Measurements from ENCODE around the gene TEF.

Gene TEF

DNA sequence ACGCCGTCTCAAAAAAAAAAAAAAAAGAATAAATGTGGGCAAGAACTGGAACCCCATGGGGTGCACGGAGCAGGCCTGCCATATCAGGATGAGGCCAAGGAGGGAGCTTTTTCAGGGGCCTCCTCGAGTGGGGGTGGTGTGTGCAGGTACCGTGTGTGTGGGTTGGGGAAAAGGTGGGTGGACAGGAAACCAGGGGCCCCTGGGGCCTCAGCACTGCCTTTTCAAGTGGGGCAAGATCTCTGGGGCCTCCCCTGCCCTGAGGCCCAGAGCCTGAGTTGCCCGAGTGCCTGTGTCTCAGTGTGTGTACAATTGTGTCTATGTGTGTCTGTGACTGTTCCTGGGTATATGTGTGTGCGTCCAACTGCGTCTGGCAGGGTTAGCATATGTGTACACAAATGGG, 23.8 kb downstream of the TEF start:
- Histone ChIP-seq H3K4me3 (ENCODE audit: low read length) (no peak overlapping the region), H3K36me3 (ENCODE audit: insufficient read depth, low read length) (no peaks in the 10 kb centered on the region), H3K9me3 (ENCODE audit: insufficient read depth, low read depth, low read length) (no peaks in the 10 kb centered on the region), H3K27me3 (ENCODE audit: insufficient read depth, low read length) (no peaks in the 10 kb centered on the region), H3K9ac (ENCODE audit: low read depth, low read length) (no peak overlapping the region), H3K27ac (ENCODE audit: low read depth, low read length) (no peak overlapping the region), H3K4me1 (ENCODE audit: insufficient read depth, low read length) (no peaks in the 10 kb centered on the region)
- 94% methylated on average over 8 of the region's 8 CpGs for WGBS

DNA sequence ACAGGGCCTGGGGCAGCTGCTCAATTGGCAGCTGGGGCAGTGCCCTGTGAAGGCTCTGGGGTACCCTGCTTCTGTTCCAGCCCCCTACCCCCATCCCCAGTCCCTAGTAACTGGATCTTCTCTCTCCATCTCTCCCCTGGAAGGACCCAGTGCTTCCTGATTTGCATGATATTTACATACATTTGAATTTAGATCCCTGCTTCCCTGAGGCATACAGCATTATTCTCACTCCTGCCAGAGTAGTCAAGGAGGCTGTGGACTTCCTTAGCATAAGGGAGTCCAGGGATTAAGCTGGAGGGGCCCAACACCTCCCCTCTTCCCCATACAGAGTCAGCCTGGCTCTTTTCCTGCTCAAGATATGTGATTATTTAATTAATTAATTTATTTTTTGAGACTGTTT, 24.7 kb downstream of the TEF start:
- H3K9ac ChIP-seq (ENCODE audit: low read depth, low read length), result no peak overlapping the region
- no peak overlapping the region for H3K4me3 ChIP-seq (ENCODE audit: low read length)
- H3K27me3 ChIP-seq (ENCODE audit: insufficient read depth, low read length), result no peaks in the 10 kb centered on the region
- H3K36me3 ChIP-seq (ENCODE audit: insufficient read depth, low read length), result no peaks in the 10 kb centered on the region
- peaks cover 5% of the 10 kb centered on the region; the same call in 1 of the 2 replicates for H3K4me1 ChIP-seq (ENCODE audit: insufficient read depth, low read length)
- H3K9me3 ChIP-seq (ENCODE audit: insufficient read depth, low read depth, low read length), result no peaks in the 10 kb centered on the region
- no peak overlapping the region for H3K27ac ChIP-seq (ENCODE audit: low read depth, low read length)

GRCh38 chr22:41407433-41407832, 25.7 kb downstream of the TEF start:
- 92% methylated on average over 3 of the region's 3 CpGs for WGBS

DNA sequence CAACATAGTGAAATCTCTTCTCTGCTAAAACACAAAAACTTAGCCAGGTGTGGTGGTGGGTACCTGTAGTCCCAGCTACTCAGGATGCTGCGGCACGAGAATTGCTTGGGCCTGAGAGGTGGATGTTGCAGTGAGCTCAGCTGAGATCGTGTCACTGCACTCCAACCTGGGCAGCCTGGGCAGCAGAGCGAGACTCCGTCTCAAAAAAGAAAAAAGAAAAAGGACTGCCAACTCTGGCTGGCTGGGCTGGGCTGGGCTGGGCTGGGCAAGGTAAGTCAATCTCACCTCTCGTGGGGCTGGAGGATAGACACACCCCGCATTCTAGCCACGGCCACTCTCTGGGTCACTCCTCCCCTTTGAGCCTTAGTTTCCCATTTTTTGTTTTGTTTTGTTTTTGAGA, 26.9 kb downstream of the TEF start:
- Histone ChIP-seq H3K27ac (ENCODE audit: low read depth, low read length) (no peak overlapping the region), H3K4me3 (ENCODE audit: low read length) (no peak overlapping the region), H3K4me1 (ENCODE audit: insufficient read depth, low read length) (peaks cover 9% of the 10 kb centered on the region), H3K36me3 (ENCODE audit: insufficient read depth, low read length) (no peaks in the 10 kb centered on the region), H3K9ac (ENCODE audit: low read depth, low read length) (no peak overlapping the region), H3K27me3 (ENCODE audit: insufficient read depth, low read length) (no peaks in the 10 kb centered on the region), H3K9me3 (ENCODE audit: insufficient read depth, low read depth, low read length) (no peaks in the 10 kb centered on the region)
- 95% methylated on average over 8 of the region's 8 CpGs for WGBS

More at GRCh38 chr22:41407433-41407832, 25.7 kb downstream of the TEF start:
- no peaks in the 10 kb centered on the region for H3K36me3 ChIP-seq (ENCODE audit: insufficient read depth, low read length)
- H3K9me3 ChIP-seq (ENCODE audit: insufficient read depth, low read depth, low read length), result no peaks in the 10 kb centered on the region
- H3K27me3 ChIP-seq (ENCODE audit: insufficient read depth, low read length), result no peaks in the 10 kb centered on the region
- H3K27ac ChIP-seq (ENCODE audit: low read depth, low read length), result no peak overlapping the region
- H3K4me1 ChIP-seq (ENCODE audit: insufficient read depth, low read length), result peaks cover 9% of the 10 kb centered on the region
- no peak overlapping the region for H3K4me3 ChIP-seq (ENCODE audit: low read length)
- H3K9ac ChIP-seq (ENCODE audit: low read depth, low read length), result no peak overlapping the region

- Histone ChIP-seq H3K27ac (ENCODE audit: low read depth, low read length) (no peak overlapping the region), H3K4me1 (ENCODE audit: insufficient read depth, low read length) (peaks cover 13% of the 10 kb centered on the region), H3K27me3 (ENCODE audit: insufficient read depth, low read length) (no peaks in the 10 kb centered on the region)
Measured at GRCh38 chr22:41410311-41410751, 28.6 kb downstream of the TEF start.

DNA sequence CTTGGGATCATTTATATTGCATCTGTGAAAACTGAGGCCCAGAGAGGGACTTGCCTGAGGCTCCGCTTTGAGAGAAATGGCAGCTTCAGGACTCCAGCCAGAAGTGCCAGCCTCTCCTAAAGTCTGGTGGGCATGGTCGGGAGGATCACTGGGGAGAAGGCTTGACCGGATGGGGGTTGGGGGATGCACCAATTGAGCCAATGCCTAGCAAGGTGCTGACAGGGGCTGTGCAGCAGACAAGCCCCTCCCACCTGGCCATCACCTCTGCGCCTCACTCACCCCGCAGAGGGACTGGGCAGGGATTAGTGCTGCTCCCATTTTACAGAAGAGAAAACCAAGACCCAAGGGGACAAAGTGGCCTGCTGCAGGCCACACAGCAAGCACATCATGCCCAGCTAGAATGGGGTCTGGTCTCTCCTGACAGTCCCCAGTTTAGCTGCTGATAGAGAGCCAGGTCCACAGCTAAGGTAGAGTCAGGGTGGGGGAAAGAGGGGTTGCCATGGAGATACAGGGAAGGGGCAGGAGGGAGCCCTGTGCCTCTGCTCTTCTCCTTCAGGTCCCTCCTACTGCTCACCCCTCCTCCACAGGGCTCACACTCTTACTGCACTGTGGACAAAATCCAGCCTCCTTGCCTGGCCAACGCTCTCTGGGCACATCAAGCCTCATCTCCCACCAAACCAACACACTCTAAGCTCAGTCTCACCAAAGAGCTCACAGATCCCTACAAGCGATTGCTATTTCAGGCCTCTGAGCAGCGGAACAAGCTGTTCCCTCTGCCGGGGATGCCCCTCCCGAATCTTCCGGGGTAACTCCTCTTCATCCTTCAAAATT, 29.5 kb downstream of the TEF start:
- WGBS, result 89% methylated on average over 11 of the region's 11 CpGs
- Histone ChIP-seq H3K4me1 (ENCODE audit: insufficient read depth, low read length) (peaks cover 13% of the 10 kb centered on the region), H3K36me3 (ENCODE audit: insufficient read depth, low read length) (no peaks in the 10 kb centered on the region), H3K9me3 (ENCODE audit: insufficient read depth, low read depth, low read length) (no peaks in the 10 kb centered on the region), H3K27ac (ENCODE audit: low read depth, low read length) (no peak overlapping the region), H3K27me3 (ENCODE audit: insufficient read depth, low read length) (no peaks in the 10 kb centered on the region), H3K9ac (ENCODE audit: low read depth, low read length) (no peak overlapping the region), H3K4me3 (ENCODE audit: low read length) (no peak overlapping the region)

More at GRCh38 chr22:41410311-41410751, 28.6 kb downstream of the TEF start:
- 83% methylated on average over 7 of the region's 7 CpGs for WGBS
- H3K4me3 ChIP-seq (ENCODE audit: low read length), result no peak overlapping the region
- no peaks in the 10 kb centered on the region for H3K9me3 ChIP-seq (ENCODE audit: insufficient read depth, low read depth, low read length)
- no peaks in the 10 kb centered on the region for H3K36me3 ChIP-seq (ENCODE audit: insufficient read depth, low read length)
- no peak overlapping the region for H3K9ac ChIP-seq (ENCODE audit: low read depth, low read length)

DNA sequence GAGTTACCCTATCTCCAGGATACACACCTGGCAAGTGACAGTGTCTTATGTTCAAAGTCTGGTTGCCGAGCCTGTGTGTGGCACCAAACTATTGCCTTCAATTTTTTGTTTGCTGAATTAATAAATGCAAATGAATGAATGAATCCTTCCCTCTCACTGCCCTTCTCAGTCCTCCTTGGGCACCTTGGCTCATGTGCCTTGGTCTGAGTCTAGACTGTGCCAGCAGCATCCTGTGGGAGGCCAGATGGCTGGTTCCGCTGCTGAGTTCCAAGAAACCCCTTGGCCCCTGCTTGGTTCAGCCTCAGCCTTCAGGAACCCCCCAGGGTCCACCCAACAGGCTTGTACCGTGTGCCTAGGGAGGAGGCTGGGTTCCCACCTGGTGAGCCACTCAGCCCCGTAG, 33.8 kb downstream of the TEF start:
- Histone ChIP-seq H3K4me3 (ENCODE audit: low read length) (no peak overlapping the region), H3K9ac (ENCODE audit: low read depth, low read length) (no peak overlapping the region), H3K27me3 (ENCODE audit: insufficient read depth, low read length) (no peaks in the 10 kb centered on the region), H3K4me1 (ENCODE audit: insufficient read depth, low read length) (peaks cover 13% of the 10 kb centered on the region), H3K9me3 (ENCODE audit: insufficient read depth, low read depth, low read length) (no peaks in the 10 kb centered on the region), H3K36me3 (ENCODE audit: insufficient read depth, low read length) (no peaks in the 10 kb centered on the region), H3K27ac (ENCODE audit: low read depth, low read length) (no peak overlapping the region)
- 95% methylated on average over 4 of the region's 4 CpGs for WGBS

- no peak overlapping the region for H3K4me3 ChIP-seq (ENCODE audit: low read length)
- H3K27ac ChIP-seq (ENCODE audit: low read depth, low read length), result no peak overlapping the region
- 89% methylated on average over 12 of the region's 13 CpGs for WGBS
- no peaks in the 10 kb centered on the region for H3K9me3 ChIP-seq (ENCODE audit: insufficient read depth, low read depth, low read length)
- 0 out of 2 replicates have a peak, but pooled peaks cover 4% of the 10 kb centered on the region for H3K4me1 ChIP-seq (ENCODE audit: insufficient read depth, low read length)
- no peak overlapping the region for H3K9ac ChIP-seq (ENCODE audit: low read depth, low read length)
- H3K27me3 ChIP-seq (ENCODE audit: insufficient read depth, low read length), result no peaks in the 10 kb centered on the region
- H3K36me3 ChIP-seq (ENCODE audit: insufficient read depth, low read length), result no peaks in the 10 kb centered on the region
Measured at GRCh38 chr22:41417622-41418390, 36.1 kb downstream of the TEF start.

DNA sequence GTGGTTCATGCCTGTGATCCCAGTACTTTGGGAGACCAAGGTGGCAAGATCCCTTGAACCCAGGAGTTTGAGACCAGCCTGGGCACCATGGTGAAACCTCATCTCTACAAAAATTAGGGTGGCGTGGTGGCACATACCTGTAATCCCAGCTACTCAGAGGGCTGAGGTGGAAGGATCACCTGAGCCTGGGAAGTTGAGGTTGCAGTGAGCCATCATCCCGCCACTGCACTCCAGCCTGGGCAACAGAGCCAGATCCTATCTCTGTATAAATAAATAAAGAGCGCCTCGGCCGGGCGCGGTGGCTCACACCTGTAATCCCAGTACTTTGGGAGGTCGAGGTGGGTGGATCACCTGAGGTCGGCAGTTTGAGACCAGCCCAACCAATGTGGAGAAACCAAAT, 37.0 kb downstream of the TEF start:
- H3K9me3 ChIP-seq (ENCODE audit: insufficient read depth, low read depth, low read length), result no peaks in the 10 kb centered on the region
- H3K27me3 ChIP-seq (ENCODE audit: insufficient read depth, low read length), result no peaks in the 10 kb centered on the region
- H3K36me3 ChIP-seq (ENCODE audit: insufficient read depth, low read length), result no peaks in the 10 kb centered on the region
- H3K4me3 ChIP-seq (ENCODE audit: low read length), result no peak overlapping the region
- H3K4me1 ChIP-seq (ENCODE audit: insufficient read depth, low read length), result 0 out of 2 replicates have a peak, but pooled peaks cover 4% of the 10 kb centered on the region
- WGBS, result 95% methylated on average over 9 of the region's 9 CpGs
- no peak overlapping the region for H3K9ac ChIP-seq (ENCODE audit: low read depth, low read length)
- no peak overlapping the region for H3K27ac ChIP-seq (ENCODE audit: low read depth, low read length)

DNA sequence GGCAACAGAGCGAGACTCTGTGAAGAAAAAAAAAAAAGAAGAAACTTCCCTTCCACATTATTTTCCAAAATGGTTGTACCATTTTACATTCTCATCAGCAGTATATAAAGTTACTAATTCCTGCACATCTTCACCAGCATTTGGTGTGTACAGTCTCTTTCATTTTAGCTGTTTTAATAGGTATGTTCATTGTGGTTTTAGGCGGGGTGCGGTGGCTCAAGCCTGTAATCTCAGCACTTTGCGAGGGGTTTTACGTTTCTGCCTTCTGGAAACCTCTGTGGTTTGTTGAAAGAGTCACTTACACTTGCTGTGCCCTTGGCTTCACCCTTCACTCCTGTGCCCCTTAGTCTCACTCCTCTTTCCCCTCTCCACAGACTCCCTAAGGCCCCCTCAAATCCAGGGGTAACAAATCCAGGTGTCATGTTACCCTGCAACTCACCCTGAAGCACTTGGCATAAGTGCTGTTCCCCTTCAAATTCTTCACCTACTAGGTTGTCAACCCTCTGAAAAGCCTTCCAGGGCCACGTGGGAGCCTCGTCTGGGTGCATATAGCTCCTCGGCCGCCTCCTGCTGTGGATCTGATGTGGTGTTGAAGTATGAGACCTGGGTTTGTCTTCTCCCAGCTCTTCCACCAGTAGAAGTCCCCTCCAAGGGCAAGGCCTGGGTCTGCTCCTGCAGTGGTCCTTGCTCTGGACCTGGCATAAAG, 44.1 kb downstream of the TEF start:
- Histone ChIP-seq H3K36me3 (ENCODE audit: insufficient read depth, low read length) (peaks cover 3% of the 10 kb centered on the region; the same call in 1 of the 2 replicates), H3K9me3 (ENCODE audit: insufficient read depth, low read depth, low read length) (no peaks in the 10 kb centered on the region), H3K27me3 (ENCODE audit: insufficient read depth, low read length) (no peaks in the 10 kb centered on the region), H3K27ac (ENCODE audit: low read depth, low read length) (no peak overlapping the region), H3K9ac (ENCODE audit: low read depth, low read length) (no peak overlapping the region), H3K4me1 (ENCODE audit: insufficient read depth, low read length) (no peaks in the 10 kb centered on the region), H3K4me3 (ENCODE audit: low read length) (no peak overlapping the region)
- 88% methylated on average over 8 of the region's 9 CpGs for WGBS

Measured in HUES64 (cell line).